HG03139 (cell line): Measurements from ENCODE around the gene IGFBP3.

Experiments
- ATAC-seq: cut with Tn5 transposase; IDR thresholded peaks from one replicate; pipeline ENCODE4 v1.9.1; 2021; ENCODE audit not compliant: unreplicated experiment

The IGFBP3 gene

GRCh38 chr7:45893374-45893995, 27.6 kb downstream of the IGFBP3 start:
- no peak for ATAC-seq

DNA sequence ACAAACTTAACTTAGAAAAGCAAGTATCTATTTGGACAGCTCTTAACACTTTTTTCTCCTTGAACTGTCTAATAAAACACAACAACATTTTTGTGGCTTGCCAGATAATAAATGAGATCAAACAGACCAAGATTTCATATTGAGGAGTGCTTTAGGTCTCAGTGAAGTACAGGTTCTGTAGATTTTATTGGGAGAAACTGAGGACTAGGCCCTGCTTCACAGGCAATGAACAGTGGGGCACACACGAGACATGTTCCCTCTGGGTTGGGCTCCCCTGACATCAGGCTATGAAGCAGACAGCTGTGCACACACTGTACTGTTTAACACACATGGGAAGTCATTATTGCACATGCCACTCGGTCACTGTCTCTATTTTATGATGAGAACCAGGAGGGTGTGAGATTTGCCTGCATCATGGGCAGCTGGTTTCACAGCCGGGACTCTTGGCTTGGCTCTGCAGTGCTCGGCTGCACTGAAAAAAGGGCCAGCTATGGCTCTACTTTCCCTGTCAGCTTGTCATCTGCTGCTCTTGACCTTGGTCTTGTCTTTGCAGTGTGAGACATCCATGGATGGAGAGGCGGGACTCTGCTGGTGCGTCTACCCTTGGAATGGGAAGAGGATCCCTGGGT, 28.6 kb downstream of the IGFBP3 start:
- ATAC-seq = no peak

- no peak for ATAC-seq
Measured at GRCh38 chr7:45891462-45892402, 29.3 kb downstream of the IGFBP3 start.

DNA sequence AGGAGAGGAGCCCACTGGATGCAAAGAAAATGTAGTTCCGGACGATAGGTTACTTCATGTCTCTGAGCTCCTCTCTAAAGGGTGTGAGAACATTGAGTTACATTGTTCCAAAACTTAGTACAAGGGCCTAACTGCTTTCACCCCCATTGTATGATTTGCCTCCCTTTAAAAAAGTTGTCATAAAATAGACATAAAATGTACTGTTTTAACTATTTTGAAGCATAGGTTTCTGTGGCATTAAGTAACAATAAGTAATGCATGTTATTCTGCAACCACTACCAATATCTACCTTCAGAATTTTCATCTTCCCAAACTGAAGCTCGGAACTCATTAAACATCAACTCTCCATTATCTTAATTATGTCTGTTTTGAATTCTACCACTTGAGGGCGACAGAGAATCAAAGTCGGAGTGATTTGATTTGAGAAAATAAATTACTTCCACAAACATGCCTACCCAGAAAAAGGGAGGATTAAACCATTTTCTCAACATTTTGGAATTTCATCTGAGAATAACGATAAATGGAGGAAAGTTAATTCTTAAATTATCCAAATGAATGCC, 30.1 kb downstream of the IGFBP3 start:
- ATAC-seq = no peak

- no peak for ATAC-seq
Measured at GRCh38 chr7:45890125-45890901, 30.8 kb downstream of the IGFBP3 start.

DNA sequence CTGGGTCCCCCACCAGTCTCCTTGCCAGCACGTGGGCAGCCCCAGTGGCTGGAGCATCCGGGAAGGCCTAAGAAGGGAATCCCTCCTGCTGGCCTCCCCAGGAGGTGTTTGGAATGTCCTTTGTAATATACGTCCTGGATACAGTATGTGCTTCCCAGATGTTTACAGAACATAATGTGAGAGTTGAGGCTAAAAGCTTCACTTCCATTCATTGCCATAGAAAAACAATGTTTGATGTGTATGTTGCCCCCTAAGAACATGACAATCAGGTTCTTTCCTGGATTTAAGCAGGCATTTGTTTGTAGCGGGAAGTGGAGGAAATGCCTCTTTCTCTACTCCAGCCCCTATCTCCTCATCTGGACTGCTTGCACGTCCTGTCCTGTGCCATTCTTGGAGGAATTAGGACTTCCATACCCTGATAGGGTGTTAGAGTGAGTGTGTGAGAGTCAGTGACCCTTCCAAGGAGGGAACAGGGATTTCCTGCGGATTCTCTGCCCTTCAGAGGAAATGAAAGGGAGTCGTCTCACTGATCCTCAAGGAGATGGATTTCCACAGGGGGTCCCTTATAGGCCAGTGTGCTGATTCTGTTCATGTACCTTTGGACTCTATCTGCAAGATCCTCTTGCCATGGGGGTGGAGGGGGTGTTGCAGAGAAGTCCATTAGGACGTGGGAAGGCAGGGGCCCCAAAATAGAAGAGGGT, 31.6 kb downstream of the IGFBP3 start:
- ATAC-seq = no peak

- no peak for ATAC-seq
Measured at GRCh38 chr7:45888993-45889366, 32.1 kb downstream of the IGFBP3 start.

DNA sequence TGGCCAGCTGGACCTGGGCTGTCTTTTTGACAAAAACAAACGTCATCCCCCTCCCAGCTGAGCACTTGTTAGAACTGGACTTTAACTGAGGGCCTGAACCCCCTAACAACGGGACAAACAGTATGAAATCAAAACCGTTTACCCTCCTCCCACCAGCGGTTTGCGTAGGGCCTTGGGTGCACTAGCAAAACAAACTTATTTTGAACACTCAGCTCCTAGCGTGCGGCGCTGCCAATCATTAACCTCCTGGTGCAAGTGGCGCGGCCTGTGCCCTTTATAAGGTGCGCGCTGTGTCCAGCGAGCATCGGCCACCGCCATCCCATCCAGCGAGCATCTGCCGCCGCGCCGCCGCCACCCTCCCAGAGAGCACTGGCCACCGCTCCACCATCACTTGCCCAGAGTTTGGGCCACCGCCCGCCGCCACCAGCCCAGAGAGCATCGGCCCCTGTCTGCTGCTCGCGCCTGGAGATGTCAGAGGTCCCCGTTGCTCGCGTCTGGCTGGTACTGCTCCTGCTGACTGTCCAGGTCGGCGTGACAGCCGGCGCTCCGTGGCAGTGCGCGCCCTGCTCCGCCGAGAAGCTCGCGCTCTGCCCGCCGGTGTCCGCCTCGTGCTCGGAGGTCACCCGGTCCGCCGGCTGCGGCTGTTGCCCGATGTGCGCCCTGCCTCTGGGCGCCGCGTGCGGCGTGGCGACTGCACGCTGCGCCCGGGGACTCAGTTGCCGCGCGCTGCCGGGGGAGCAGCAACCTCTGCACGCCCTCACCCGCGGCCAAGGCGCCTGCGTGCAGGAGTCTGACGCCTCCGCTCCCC, 32.7 kb downstream of the IGFBP3 start, which contains the start of gene IGFBP1:
Gene IGFBP1, plus strand, starts transcription at position 304 of the 808 bp plus-strand sequence. Its CDS starts 165 bp downstream, at position 469.
- ATAC-seq = no peak

DNA sequence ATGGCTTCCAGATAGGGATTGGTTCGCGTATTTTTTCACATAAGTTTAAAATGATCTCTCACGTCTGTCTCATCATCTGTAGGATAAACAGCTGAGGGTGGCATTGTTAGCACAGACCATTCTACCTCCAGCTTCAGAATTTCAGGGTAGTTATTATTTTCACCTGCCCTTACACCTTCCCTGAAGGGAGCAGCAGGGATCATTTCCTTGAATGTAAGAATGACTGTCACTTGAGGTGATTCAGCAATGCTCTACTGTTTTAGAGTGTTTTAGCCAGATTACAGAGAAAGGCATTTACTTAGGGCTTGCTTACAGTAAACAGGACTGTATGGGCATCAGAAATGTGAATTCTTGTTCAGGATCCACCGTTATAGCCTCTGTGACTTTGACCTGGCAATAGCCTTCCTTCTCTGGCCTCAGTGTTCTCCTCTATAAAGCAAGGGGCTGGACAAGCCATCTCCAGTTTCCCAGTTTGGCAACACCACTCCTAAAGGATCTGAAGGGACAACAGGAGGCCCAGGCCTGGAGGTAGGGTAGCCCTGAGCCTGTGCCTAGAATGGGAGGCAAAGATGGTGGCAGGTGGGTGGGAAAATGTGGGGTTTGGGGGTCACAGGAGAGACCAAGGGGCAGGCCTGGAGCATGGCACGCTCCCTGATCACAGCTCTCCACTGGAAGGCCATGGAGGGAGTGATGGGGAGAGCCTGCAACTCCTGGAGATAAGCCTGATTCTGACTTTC, 34.0 kb downstream of the IGFBP3 start:
- no peak for ATAC-seq

DNA sequence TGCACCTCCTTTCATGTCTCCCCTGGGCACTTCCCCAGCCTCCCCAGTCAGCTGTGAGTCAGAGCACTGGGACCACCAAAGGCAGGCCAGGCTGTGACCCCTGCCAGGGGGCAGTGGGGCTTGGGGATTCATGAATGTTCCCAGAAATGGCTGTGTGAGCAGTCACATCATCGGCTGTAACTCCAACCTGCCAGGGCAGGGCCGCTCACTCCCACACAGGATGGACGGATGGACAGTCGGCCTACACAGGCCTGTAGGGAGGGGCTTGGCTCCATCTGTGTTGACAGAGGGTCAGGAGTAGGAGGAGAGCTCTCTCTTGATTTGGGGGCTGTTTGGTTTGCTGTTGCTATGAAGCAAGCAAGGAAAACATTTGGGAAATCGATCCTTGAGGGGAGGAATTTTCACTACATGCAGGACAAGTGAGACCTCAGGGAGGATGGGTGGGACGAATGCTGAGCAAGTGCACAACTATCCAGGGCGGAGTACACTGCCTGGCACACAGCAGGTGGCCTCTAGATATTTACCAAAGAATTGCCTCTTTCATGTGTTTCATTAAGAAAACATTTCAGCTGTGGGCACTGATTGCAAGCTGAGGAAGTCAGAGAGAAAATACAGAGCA, 35.7 kb downstream of the IGFBP3 start:
- no peak for ATAC-seq

- no peak for ATAC-seq
Measured at GRCh38 chr7:45884136-45884535, 36.9 kb downstream of the IGFBP3 start.

DNA sequence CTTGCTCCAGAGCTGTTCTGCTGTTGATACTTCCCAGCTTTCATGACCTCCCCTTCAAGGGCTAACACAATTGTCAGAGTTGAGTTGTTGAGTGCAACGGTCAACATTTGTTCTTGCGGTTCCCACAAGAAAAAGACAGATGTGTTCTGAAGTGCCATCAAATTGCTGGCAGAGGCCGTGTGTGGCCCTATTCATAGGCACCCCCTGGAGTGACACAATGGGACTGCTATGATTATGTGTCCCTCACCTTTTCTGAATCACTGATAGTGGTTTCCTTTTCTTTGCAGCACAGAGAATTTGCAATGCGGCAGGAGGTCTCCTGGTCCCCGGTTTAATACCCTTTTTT, 38.6 kb downstream of the IGFBP3 start:
- no peak for ATAC-seq

DNA sequence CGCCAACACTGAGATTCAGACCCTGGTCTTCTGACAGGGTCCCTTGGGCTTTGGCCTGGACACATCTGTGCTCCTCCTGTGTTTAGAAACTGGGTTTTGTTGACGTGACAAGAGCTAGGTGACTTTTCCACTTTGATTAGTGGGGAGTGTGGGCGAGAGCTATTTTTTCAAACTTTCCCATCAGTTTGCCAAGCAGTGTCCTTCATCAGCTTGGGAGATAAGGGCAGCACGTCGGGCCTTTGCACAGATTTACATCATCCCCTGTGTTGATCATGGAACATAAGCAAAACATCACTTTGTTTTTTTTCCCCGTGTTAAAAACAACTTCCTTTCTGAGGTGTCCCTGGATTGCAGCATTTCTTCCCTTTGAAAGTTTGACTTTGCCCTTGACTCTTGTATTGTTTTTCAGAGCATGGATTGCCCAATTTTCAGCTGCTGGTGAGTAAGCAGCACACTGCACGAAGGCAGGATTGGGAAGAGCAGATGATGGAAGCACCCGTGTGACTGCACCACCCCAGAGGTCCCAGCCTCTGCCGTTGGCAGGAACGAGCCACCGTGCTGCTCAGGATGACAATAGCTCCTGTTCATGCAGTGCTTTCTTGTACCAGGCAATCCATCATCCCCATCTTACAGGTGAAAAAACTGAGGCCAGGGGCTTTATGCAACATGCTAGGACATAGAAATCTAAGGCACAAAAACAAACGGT, 39.2 kb downstream of the IGFBP3 start:
- ATAC-seq = no peak

GRCh38 chr7:45881280-45881758, 39.8 kb downstream of the IGFBP3 start:
- no peak for ATAC-seq

- ATAC-seq = no peak
Measured at GRCh38 chr7:45880433-45880860, 40.6 kb downstream of the IGFBP3 start.

- ATAC-seq = no peak
Measured at GRCh38 chr7:45878457-45879144, 42.5 kb downstream of the IGFBP3 start.

DNA sequence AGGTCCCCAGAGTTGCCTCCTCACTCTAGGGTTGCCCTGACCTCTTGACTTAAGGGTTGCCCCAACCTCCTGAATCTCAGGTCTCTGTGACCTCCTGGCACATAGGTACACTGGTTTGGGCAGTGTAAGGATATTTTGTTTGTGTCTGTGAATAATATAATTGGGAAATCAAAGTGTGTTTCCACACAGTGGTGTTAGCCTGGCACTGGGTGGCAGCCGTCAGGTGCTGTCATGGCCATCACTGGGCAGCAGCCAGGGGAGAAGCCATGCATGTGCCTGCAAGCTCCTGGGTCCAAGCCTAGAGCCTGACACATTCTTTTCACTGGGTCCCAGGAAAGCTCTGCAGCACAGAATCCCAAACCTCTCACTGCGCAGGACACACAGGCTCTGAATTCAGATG, 44.6 kb downstream of the IGFBP3 start:
- ATAC-seq = no peak
